Endodermal cell (in vitro differentiated cells): Measurements from ENCODE around the gene KIFC3. TPM values are rescaled to one million over a fixed set of nuclear protein-coding genes. Genes with fewer than 3 reads are reported as not detected.

Source experiments
- DNase-seq: peaks from one replicate; pipeline ENCODE4 v3.0.0-alpha.2; 2017
- H3K27ac ChIP-seq: 2 replicates; pipeline ENCODE4 v1.5.1; 2013; ENCODE audit warnings: mild to moderate bottlenecking, low read depth, low read length, moderate library complexity
- H3K27me3 ChIP-seq: 2 replicates; pipeline ENCODE4 v1.6.1; 2013; ENCODE audit warnings: mild to moderate bottlenecking, low read length, moderate library complexity; ENCODE audit not compliant: insufficient read depth, control insufficient read depth, poor library complexity, severe bottlenecking
- H3K36me3 ChIP-seq: 2 replicates; pipeline ENCODE4 v1.7.0; 2013; ENCODE audit warnings: mild to moderate bottlenecking, low read length, moderate library complexity; ENCODE audit not compliant: control insufficient read depth, insufficient read depth
- H3K4me1 ChIP-seq: one replicate; pipeline ENCODE4 v1.7.0; 2013; ENCODE audit warnings: low read length; ENCODE audit not compliant: control insufficient read depth, insufficient read depth
- H3K4me3 ChIP-seq: 2 replicates; pipeline ENCODE4 v1.5.1; 2013; ENCODE audit warnings: mild to moderate bottlenecking, low read length, moderate library complexity
- H3K9ac ChIP-seq: 2 replicates; pipeline ENCODE4 v1.6.1; 2013; ENCODE audit warnings: mild to moderate bottlenecking, low read length, moderate library complexity; ENCODE audit not compliant: poor library complexity, severe bottlenecking; ENCODE audit errors: extremely low read depth
- H3K9me3 ChIP-seq: 2 replicates; pipeline ENCODE4 v1.6.1; 2013; ENCODE audit warnings: mild to moderate bottlenecking, low read length, moderate library complexity; ENCODE audit not compliant: control insufficient read depth
- H3K27ac Mint-ChIP-seq: 2 replicates; pipeline ENCODE4 v1.8.0; 2020; ENCODE audit warnings: mixed read lengths
- H3K27me3 Mint-ChIP-seq: 2 replicates; pipeline ENCODE4 v1.8.0; 2021; ENCODE audit warnings: mild to moderate bottlenecking, mixed read lengths; ENCODE audit not compliant: insufficient read depth
- H3K36me3 Mint-ChIP-seq: 2 replicates; pipeline ENCODE4 v1.8.0; 2020; ENCODE audit warnings: low read depth, mixed read lengths
- H3K4me1 Mint-ChIP-seq: 2 replicates; pipeline ENCODE4 v1.8.0; 2020; ENCODE audit warnings: mixed read lengths
- H3K4me3 Mint-ChIP-seq: 2 replicates; pipeline ENCODE4 v1.8.0; 2020; ENCODE audit warnings: mild to moderate bottlenecking, moderate library complexity, mixed read lengths
- H3K9me3 Mint-ChIP-seq: 2 replicates; pipeline ENCODE4 v1.8.0; 2020; ENCODE audit warnings: mild to moderate bottlenecking, mixed read lengths
- WGBS, 2 experiments: methylation state at CpG; one replicate each; pipeline versions ENCODE4 v1.1.5 to v1.1.7; 2013; ENCODE audit warnings: missing lambda C conversion rate in 2 of 2, mixed read lengths in 1 of 2; ENCODE audit not compliant: insufficient coverage in 1 of 2, insufficient read length in 1 of 2; 5-methylcytosine and 5-hydroxymethylcytosine counted together
- total RNA-seq, 2 donors: library from RNA; stranded (reverse); fragmentation: NEBNext Ultra II Directional in 1 of 2; extraction: Animal tissue kit (Norgen Biotek cat#: 25700) in 1 of 2; gene quantifications; 2 replicates in 1 of 2; 3 replicates in 1 of 2; pipeline ENCODE4 v1.2.1, GENCODE V29; 2021
- TF ChIP-seq, protein P1 (sequence below): fragments of 200-600 bp; sonication (generic); conservative IDR thresholded peaks from 2 replicates; pipeline ENCODE4 v1.5.0; 2021; ENCODE audit warnings: antibody characterized with exemption, mild to moderate bottlenecking

The KIFC3 gene
- total RNA-seq, 2 donors from 2014 or later, result 39.2 to 39.3 TPM

DNA sequence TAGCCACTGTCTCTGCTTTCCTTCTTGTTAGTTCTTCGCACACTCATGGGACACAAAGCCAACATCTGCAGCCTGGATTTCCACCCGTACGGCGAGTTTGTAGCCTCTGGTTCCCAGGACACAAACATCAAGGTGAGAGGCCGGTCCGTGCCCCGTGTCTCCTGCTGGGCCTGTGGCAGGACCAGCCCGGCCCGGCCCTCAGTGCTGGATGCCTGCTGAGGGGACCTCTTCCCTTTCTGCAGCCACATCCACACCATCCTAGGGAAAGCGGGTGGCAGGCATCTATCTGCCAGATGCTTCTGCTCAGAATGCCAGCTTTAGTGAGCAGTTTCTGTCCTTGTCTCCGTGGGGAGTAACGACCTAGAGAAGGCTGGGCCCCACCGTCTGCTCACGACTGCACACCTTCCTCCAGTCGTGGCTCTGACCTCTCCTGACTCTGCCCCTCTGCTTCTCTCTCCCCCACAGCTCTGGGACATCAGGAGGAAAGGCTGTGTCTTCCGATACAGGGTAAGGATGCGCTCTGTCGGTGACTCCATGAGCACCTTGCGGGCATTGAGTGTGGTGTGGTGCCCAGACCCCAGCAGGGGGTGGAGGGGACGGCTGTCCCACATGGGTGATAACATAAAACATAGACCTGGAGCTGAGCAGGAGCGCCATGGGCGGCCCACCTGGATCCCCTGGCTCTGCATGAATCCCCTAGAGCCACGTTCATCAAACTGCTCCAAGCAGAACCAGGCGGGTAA lies 51.3 kb downstream of the KIFC3 start:
- Mint-ChIP-seq H3K27me3 (no peaks in the 10 kb centered on the region), H3K4me3 (no peak overlapping the region), H3K27ac (no peak overlapping the region), H3K9me3 (no peaks in the 10 kb centered on the region), H3K36me3 (peaks cover 14% of the 10 kb centered on the region), H3K4me1 (no peaks in the 10 kb centered on the region)
- Histone ChIP-seq H3K9ac (no peak overlapping the region), H3K27me3 (no peaks in the 10 kb centered on the region), H3K27ac (no peak overlapping the region), H3K36me3 (no peaks in the 10 kb centered on the region), H3K9me3 (no peaks in the 10 kb centered on the region), H3K4me1 (no peaks in the 10 kb centered on the region), H3K4me3 (no peak overlapping the region)
- WGBS, 2 experiments, result 90 to 95% methylated on average over 18 to 24 of the region's 24 CpGs
- TF ChIP-seq, protein P1, sequence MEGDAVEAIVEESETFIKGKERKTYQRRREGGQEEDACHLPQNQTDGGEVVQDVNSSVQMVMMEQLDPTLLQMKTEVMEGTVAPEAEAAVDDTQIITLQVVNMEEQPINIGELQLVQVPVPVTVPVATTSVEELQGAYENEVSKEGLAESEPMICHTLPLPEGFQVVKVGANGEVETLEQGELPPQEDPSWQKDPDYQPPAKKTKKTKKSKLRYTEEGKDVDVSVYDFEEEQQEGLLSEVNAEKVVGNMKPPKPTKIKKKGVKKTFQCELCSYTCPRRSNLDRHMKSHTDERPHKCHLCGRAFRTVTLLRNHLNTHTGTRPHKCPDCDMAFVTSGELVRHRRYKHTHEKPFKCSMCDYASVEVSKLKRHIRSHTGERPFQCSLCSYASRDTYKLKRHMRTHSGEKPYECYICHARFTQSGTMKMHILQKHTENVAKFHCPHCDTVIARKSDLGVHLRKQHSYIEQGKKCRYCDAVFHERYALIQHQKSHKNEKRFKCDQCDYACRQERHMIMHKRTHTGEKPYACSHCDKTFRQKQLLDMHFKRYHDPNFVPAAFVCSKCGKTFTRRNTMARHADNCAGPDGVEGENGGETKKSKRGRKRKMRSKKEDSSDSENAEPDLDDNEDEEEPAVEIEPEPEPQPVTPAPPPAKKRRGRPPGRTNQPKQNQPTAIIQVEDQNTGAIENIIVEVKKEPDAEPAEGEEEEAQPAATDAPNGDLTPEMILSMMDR, result no peak
- no peak for DNase-seq

DNA sequence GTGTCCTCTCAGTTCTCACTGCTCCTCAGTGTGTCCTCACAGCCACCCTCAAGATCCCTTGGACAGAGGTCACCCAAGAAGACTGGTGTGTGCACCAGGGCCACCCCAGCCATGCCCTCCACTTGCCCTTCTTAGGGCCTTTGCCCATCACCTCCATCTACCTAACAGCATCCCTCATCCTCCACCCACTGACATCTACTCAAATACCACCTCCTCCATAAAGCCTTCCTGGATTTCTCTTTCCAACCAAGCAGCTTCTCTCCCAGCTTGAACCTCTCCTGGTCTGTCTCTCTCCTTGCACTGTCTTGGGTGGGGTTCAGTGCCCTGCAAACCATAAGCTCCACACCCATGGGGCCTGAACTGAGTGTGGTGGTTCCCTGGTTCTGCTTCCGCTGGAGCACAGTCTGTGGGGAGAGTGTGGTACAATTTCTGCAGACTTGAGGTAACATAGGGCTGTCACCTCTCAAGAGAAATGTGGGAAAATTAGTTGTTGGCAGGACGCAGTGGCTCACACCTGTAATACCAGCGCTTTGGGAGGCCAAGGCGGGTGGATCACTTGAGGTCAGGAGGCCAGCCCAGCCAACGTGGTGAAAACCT lies 52.3 kb downstream of the KIFC3 start:
- H3K36me3 Mint-ChIP-seq, result peaks cover 12% of the 10 kb centered on the region
- no peak overlapping the region for H3K4me3 Mint-ChIP-seq
- H3K27ac Mint-ChIP-seq, result no peak overlapping the region
- no peak overlapping the region for H3K9ac ChIP-seq
- 85 to 86% methylated on average over 4 to 5 of the region's 5 CpGs for WGBS, 2 experiments
- H3K27me3 ChIP-seq, result no peaks in the 10 kb centered on the region
- H3K27me3 Mint-ChIP-seq, result no peaks in the 10 kb centered on the region
- H3K36me3 ChIP-seq, result no peaks in the 10 kb centered on the region
- no peak overlapping the region for H3K4me3 ChIP-seq
- no peaks in the 10 kb centered on the region for H3K9me3 ChIP-seq
- no peaks in the 10 kb centered on the region for H3K4me1 Mint-ChIP-seq
- TF ChIP-seq, protein P1, result no peak
- no peak for DNase-seq
- no peak overlapping the region for H3K27ac ChIP-seq
- no peaks in the 10 kb centered on the region for H3K4me1 ChIP-seq
- H3K9me3 Mint-ChIP-seq, result no peaks in the 10 kb centered on the region

DNA sequence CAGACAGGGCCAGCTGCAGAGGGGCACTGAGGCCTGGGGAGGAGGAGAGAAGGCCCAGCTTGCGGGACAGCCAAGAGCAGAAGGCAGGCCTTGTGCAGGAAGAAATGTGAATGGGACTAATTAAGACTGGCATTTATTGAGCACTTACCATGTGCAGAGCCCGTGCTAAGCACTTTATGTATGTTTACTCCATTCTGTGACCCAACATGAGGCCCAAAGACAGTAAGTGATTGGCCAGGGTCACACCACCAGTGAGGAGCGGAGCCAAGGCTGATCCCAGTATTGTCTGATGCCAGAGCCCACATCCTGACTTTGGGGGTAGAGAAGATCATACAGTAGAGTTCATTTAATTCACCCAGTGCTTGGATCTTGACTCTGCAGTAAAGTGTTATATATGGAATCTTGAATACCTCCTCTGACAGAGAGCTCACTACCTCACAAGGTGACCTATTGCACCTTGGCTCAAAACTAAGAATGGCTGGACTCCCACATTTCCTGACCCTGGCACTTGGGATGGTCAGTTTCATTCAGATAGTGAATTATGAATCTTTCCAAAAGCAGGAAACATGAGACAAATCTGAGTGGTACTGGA lies 53.1 kb downstream of the KIFC3 start:
- DNase-seq, result no peak
- Histone ChIP-seq H3K27ac (no peak overlapping the region), H3K27me3 (no peaks in the 10 kb centered on the region), H3K4me1 (no peaks in the 10 kb centered on the region), H3K4me3 (no peak overlapping the region), H3K9ac (no peak overlapping the region), H3K9me3 (no peaks in the 10 kb centered on the region), H3K36me3 (no peaks in the 10 kb centered on the region)
- WGBS, 2 experiments, result 92 to 93% methylated on average over 3 of the region's 3 CpGs
- Mint-ChIP-seq H3K4me3 (no peak overlapping the region), H3K36me3 (peaks cover 9% of the 10 kb centered on the region), H3K27ac (no peak overlapping the region), H3K27me3 (no peaks in the 10 kb centered on the region), H3K4me1 (no peaks in the 10 kb centered on the region), H3K9me3 (no peaks in the 10 kb centered on the region)
- TF ChIP-seq, protein P1, result no peak
